HepG2 (cell line): ENCODE data around the gene TDRD3. TPM values are rescaled to one million over a fixed set of nuclear protein-coding genes. Genes with fewer than 3 reads are reported as not detected.

Experiments
- ATAC-seq: fragments of 200-7000 bp; cut with Tn5 transposase; 3 replicates; pipeline ENCODE4 v1.9.1; 2020; ENCODE audit warnings: mild to moderate bottlenecking, moderate library complexity
- BruUV-seq: library from RNA; stranded (reverse); fragments of 400-500 nt; replicated peaks from 2 replicates; lab custom pipeline; 2021; lab: Mats Ljungman, UMichigan
- CTCF ChIA-PET: fragments of 300-600 bp; formaldehyde crosslinking; extraction: SDS; loops from one replicate; lab custom pipeline; 2021; ENCODE audit warnings: low total read pairs, inconsistent platforms, low intra/inter-chr PET ratio; lab: Yijun Ruan, JAX
- POLR2A ChIA-PET: fragments of 350-600 bp; sonication (Branson Sonifier 250); formaldehyde crosslinking; loops from one replicate; lab custom pipeline; 2020; ENCODE audit warnings: antibody characterized with exemption, inconsistent platforms; lab: Yijun Ruan, JAX
- DNase-seq: peaks from one replicate; pipeline ENCODE4 v3.0.0-alpha.2; 2015; ENCODE audit warnings: low spot score
- FAIRE-seq: peaks from 3 replicates; lab custom pipeline; 2011; peaks lifted over from hg19 to GRCh38; lab: Jason Lieb, UNC
- H2AFZ ChIP-seq: one replicate; pipeline ENCODE4 v1.6.1; 2011; ENCODE audit warnings: low read length, inconsistent platforms
- H3K27ac ChIP-seq: fragments of 300-600 bp; 3 replicates; pipeline ENCODE4 v1.8.0; 2011; ENCODE audit warnings: mixed run types, mild to moderate bottlenecking, mixed read lengths, low read length, inconsistent platforms; ENCODE audit not compliant: insufficient read depth; ENCODE audit errors: extremely low read length
- H3K27me3 ChIP-seq, 2 experiments: fragments of 200-600 bp in 1 of 2; 2 replicates in 1 of 2; 3 replicates in 1 of 2; pipeline versions ENCODE4 v1.6.0 to v1.8.0; 2011; ENCODE audit warnings: low read length in 2 of 2, mild to moderate bottlenecking in 2 of 2, moderate library complexity in 2 of 2, inconsistent platforms in 1 of 2; ENCODE audit not compliant: insufficient read depth in 2 of 2, control insufficient read depth in 1 of 2
- H3K36me3 ChIP-seq, 2 experiments: fragments of 200-600 bp in 1 of 2; replicated peaks in 1 of 2; 2 replicates in 1 of 2; 3 replicates in 1 of 2; pipeline versions ENCODE4 v1.5.1 to v1.8.0; 2011; ENCODE audit warnings: low read length in 2 of 2, inconsistent platforms in 1 of 2; ENCODE audit not compliant: insufficient read depth in 2 of 2, control insufficient read depth in 1 of 2
- H3K4me1 ChIP-seq: 2 replicates; pipeline ENCODE4 v1.5.1; 2012; ENCODE audit warnings: low read length, inconsistent platforms; ENCODE audit not compliant: insufficient read depth
- H3K4me2 ChIP-seq: 2 replicates; pipeline ENCODE4 v1.6.0; 2011; ENCODE audit warnings: low read depth, low read length, inconsistent platforms
- H3K4me3 ChIP-seq, 3 experiments: fragments of 200-600 bp in 1 of 3; sonication (generic), shearing (Covaris generic) in 1 of 3; replicated peaks in 1 of 3; 2 replicates each; pipeline ENCODE4 v1.5.1; 2011 to 2016; ENCODE audit warnings: low read length in 3 of 3, inconsistent platforms in 2 of 3, low read depth in 2 of 3, mild to moderate bottlenecking in 2 of 3, control low read depth in 1 of 3, mixed read lengths in 1 of 3; ENCODE audit not compliant: insufficient read depth in 1 of 3
- H3K79me2 ChIP-seq: one replicate; pipeline ENCODE4 v1.6.1; 2011; ENCODE audit warnings: low read length, inconsistent platforms; ENCODE audit not compliant: insufficient read depth
- H3K9ac ChIP-seq: 2 replicates; pipeline ENCODE4 v1.6.0; 2011; ENCODE audit warnings: mild to moderate bottlenecking, low read depth, low read length, inconsistent platforms; ENCODE audit not compliant: insufficient read depth
- H3K9me3 ChIP-seq: 2 replicates; pipeline ENCODE4 v1.5.1; 2012; ENCODE audit warnings: mild to moderate bottlenecking, low read length
- H4K20me1 ChIP-seq: 2 replicates; pipeline ENCODE4 v1.6.0; 2011; ENCODE audit warnings: inconsistent platforms, mild to moderate bottlenecking, low read length, moderate library complexity; ENCODE audit not compliant: insufficient read depth
- FIP1L1 ChIP-seq: fragments of 200-400 bp; formaldehyde crosslinking; IDR thresholded peaks from 2 replicates; pipeline ENCODE4 v1.6.1; 2018; ENCODE audit warnings: low read depth, mild to moderate bottlenecking, low read length, moderate library complexity, borderline replicate concordance; ENCODE audit not compliant: insufficient read depth
- MAFF ChIP-seq: IDR thresholded peaks from 2 replicates; pipeline ENCODE4 v1.6.1; 2011; ENCODE audit warnings: low read depth, low read length, improper control_type of control experiment
- MIER2 ChIP-seq: IDR thresholded peaks from 2 replicates; pipeline ENCODE4 v1.6.1; 2016; ENCODE audit warnings: missing biosample characterization, missing genetic modification reagents
- ZFY ChIP-seq: sonication (generic); formaldehyde crosslinking; IDR thresholded peaks from 2 replicates; pipeline ENCODE4 v1.4.0; 2020; ENCODE audit warnings: missing genetic modification reagents
- ZNF468 ChIP-seq: sonication (generic); formaldehyde crosslinking; IDR thresholded peaks from 2 replicates; pipeline ENCODE4 v1.8.0; 2022; ENCODE audit warnings: mild to moderate bottlenecking, moderate library complexity, missing genetic modification reagents
- ZNF781 ChIP-seq: sonication (generic); formaldehyde crosslinking; IDR thresholded peaks from 2 replicates; pipeline ENCODE4 v1.5.1; 2020; ENCODE audit warnings: borderline replicate concordance, mild to moderate bottlenecking, missing genetic modification reagents; ENCODE audit errors: not compliant biosample characterization
- WGBS: methylation state at CpG from one replicate; pipeline ENCODE4 v1.1.6; 2017; ENCODE audit warnings: low lambda C conversion rate; 5-methylcytosine and 5-hydroxymethylcytosine counted together
- in situ Hi-C: cut with HindIII; loops from 2 replicates; pipeline ENCODE4 v1.10.0; 2017; ENCODE audit warnings: low pct_unique_long_range_greater_than_20kb; ENCODE audit not compliant: extremely low pct_ligation_motif_present
- intact Hi-C: fragments of 100-400 bp; cut with micrococcal nuclease; formaldehyde crosslinking; loops from one replicate; pipeline ENCODE4 v1.10.0; 2022; ENCODE audit not compliant: unreplicated experiment
- polyA plus RNA-seq, 8 experiments: library from polyadenylated mRNA; depleted of rRNA in 3 of 8; stranded (reverse) in 7 of 8; unstranded in 1 of 8; fragments of >200 nt; fragmentation: Illumina TruSeq in 4 of 8; extraction: Trizol in 4 of 8; gene quantifications; 2 replicates each; pipeline versions ENCODE4 v1.2.1 to v1.2.3, GENCODE V29; 2011 to 2016; ENCODE audit warnings: low read depth in 4 of 8, missing spikeins in 1 of 8, mixed read lengths in 1 of 8; ENCODE audit not compliant: insufficient read depth in 1 of 8
- total RNA-seq, 5 experiments: library from RNA; depleted of rRNA; stranded (reverse); fragments of >200 nt; fragmentation: Illumina TruSeq; extraction: Trizol; gene quantifications; 2 replicates each; pipeline ENCODE4 v1.2.3, GENCODE V29; 2016; ENCODE audit warnings: low read depth in 1 of 5
- TF ChIP-seq, protein P1 (sequence below): IDR thresholded peaks from 2 replicates; pipeline ENCODE4 v1.6.1; 2016; ENCODE audit warnings: low read depth
- TF ChIP-seq, protein P2 (sequence below), 2 experiments: fragments of 450-650 bp in 1 of 2; sonication (generic) in 1 of 2; formaldehyde crosslinking in 1 of 2; IDR thresholded peaks; 2 replicates each; pipeline versions ENCODE4 v1.6.1 to v1.8.0; 2016 to 2022; ENCODE audit warnings: antibody characterized with exemption in 1 of 2, mild to moderate bottlenecking in 1 of 2, missing genetic modification reagents in 1 of 2
- TF ChIP-seq, protein P3 (sequence below): IDR thresholded peaks from 2 replicates; pipeline ENCODE4 v1.6.1; 2016; ENCODE audit warnings: control low read depth

TDRD3 gene
- total and polyA plus RNA-seq, 2 of the 13 experiments (the other 11 are each of a cell fraction or from before 2014, with no cell fraction given): 4.7 to 11.8 TPM

DNA sequence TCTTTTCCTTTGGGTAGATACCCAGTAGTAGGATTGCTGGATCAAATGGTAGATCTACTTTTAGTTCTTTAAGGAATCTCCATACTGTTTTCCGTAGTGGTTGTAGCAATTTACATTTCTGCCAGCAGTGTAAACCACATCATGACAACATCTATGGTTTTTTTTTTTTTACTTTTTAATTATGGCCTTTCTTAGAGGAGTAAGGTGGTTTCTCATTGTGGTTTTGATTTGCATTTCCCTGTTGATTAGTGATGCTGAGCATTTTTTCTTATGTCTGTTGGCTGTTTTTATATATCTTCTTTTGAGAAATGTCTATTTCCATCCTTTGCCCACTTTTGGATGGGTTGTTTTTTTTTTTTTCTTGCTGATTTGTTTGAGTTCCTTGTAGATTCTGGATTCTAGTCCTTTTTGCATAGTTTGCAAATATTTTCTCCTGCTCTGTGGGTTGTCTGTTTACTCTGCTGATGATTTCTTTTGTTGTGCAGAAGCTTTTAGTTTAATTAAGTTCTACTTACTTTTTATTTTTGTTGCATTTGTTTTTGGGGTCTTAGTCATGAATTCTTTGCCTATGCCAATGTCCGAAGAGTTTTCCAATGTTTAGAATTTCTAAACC is 38.8 kb downstream of the TDRD3 start:
- in situ Hi-C loops: no loop called here
- H3K4me3 ChIP-seq: no peak overlapping the region
- no peak overlapping the region for H3K9ac ChIP-seq
- H2AFZ ChIP-seq: no peak overlapping the region
- H4K20me1 ChIP-seq: no peaks in the 10 kb centered on the region
- FAIRE-seq: no peak
- DNase-seq: no peak
- WGBS: 97% methylated on average over 2 of the region's 2 CpGs
- no peaks in the 10 kb centered on the region for H3K4me1 ChIP-seq
- intact Hi-C loops: loop anchor here (10.0 kb wide), 1 partner anchor 1041 kb away; no protein-coding TSS in a partner anchor
- H3K4me2 ChIP-seq: no peak overlapping the region
- CTCF ChIA-PET: no interaction called here
- no TSS peak for BruUV-seq
- no peaks in the 10 kb centered on the region for H3K9me3 ChIP-seq
- no peak overlapping the region for H3K27ac ChIP-seq
- H3K79me2 ChIP-seq: no peaks in the 10 kb centered on the region
- no peak for ATAC-seq
- no peaks in the 10 kb centered on the region for H3K27me3 ChIP-seq
- POLR2A ChIA-PET: no interaction called here
- H3K36me3 ChIP-seq: no peaks in the 10 kb centered on the region
- TF ChIP-seq ZNF781 (CRISPR knock-in tag): no peak
- TF ChIP-seq, protein P1, sequence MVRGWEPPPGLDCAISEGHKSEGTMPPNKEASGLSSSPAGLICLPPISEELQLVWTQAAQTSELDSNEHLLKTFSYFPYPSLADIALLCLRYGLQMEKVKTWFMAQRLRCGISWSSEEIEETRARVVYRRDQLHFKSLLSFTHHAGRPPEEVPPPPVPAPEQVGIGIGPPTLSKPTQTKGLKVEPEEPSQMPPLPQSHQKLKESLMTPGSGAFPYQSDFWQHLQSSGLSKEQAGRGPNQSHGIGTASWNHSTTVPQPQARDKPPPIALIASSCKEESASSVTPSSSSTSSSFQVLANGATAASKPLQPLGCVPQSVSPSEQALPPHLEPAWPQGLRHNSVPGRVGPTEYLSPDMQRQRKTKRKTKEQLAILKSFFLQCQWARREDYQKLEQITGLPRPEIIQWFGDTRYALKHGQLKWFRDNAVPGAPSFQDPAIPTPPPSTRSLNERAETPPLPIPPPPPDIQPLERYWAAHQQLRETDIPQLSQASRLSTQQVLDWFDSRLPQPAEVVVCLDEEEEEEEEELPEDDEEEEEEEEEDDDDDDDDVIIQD (CRISPR knock-in tag): no peak
- TF ChIP-seq, protein P2, sequence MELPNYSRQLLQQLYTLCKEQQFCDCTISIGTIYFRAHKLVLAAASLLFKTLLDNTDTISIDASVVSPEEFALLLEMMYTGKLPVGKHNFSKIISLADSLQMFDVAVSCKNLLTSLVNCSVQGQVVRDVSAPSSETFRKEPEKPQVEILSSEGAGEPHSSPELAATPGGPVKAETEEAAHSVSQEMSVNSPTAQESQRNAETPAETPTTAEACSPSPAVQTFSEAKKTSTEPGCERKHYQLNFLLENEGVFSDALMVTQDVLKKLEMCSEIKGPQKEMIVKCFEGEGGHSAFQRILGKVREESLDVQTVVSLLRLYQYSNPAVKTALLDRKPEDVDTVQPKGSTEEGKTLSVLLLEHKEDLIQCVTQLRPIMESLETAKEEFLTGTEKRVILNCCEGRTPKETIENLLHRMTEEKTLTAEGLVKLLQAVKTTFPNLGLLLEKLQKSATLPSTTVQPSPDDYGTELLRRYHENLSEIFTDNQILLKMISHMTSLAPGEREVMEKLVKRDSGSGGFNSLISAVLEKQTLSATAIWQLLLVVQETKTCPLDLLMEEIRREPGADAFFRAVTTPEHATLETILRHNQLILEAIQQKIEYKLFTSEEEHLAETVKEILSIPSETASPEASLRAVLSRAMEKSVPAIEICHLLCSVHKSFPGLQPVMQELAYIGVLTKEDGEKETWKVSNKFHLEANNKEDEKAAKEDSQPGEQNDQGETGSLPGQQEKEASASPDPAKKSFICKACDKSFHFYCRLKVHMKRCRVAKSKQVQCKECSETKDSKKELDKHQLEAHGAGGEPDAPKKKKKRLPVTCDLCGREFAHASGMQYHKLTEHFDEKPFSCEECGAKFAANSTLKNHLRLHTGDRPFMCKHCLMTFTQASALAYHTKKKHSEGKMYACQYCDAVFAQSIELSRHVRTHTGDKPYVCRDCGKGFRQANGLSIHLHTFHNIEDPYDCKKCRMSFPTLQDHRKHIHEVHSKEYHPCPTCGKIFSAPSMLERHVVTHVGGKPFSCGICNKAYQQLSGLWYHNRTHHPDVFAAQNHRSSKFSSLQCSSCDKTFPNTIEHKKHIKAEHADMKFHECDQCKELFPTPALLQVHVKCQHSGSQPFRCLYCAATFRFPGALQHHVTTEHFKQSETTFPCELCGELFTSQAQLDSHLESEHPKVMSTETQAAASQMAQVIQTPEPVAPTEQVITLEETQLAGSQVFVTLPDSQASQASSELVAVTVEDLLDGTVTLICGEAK (IDR thresholded peaks at IDR 0.05): no peak
- TF ChIP-seq, protein P2 (CRISPR knock-in tag; IDR thresholded peaks at IDR 0.05): no peak
- no peak for TF ChIP-seq FIP1L1
- TF ChIP-seq ZFY (CRISPR knock-in tag): no peak
- peak; percentile 45; the same call in 1 of the 2 replicates for TF ChIP-seq MAFF
- TF ChIP-seq ZNF468 (CRISPR knock-in tag): no peak
- TF ChIP-seq, protein P3, sequence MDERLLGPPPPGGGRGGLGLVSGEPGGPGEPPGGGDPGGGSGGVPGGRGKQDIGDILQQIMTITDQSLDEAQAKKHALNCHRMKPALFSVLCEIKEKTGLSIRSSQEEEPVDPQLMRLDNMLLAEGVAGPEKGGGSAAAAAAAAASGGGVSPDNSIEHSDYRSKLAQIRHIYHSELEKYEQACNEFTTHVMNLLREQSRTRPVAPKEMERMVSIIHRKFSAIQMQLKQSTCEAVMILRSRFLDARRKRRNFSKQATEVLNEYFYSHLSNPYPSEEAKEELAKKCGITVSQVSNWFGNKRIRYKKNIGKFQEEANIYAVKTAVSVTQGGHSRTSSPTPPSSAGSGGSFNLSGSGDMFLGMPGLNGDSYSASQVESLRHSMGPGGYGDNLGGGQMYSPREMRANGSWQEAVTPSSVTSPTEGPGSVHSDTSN (CRISPR knock-in tag): no peak
- TF ChIP-seq MIER2: no peak
